Measurements from ENCODE around the gene TMEM272.

- TF ChIP-seq CTCF (IDR thresholded peaks at IDR 0.05; ENCODE audit: low read depth, low read length) (no peak), POLR2A (IDR thresholded peaks at IDR 0.05; ENCODE audit: extremely low read depth, insufficient read length) (no peak), MAX (IDR thresholded peaks at IDR 0.05; ENCODE audit: low read depth, low read length) (no peak)
These were observed 5.1 kb downstream of the TMEM272 start for GRCh38 chr13:51839711-51840540.

Data from NB4 (cell line).